IMR-90 (cell line): ENCODE results near the gene ARR3. TPM values are rescaled to one million over a fixed set of nuclear protein-coding genes. Genes with fewer than 3 reads are reported as not detected.

ENCODE experiments used
- ATAC-seq: fragments of 200-7000 bp; cut with Tn5 transposase; 2 replicates; pipeline ENCODE4 v1.9.1; 2020; ENCODE audit warnings: low read depth, mild to moderate bottlenecking, moderate library complexity
- BruUV-seq: library from RNA; stranded (reverse); fragments of 400-500 nt; replicated peaks from 2 replicates; lab custom pipeline; 2021; lab: Mats Ljungman, UMichigan
- CTCF ChIA-PET: fragments of 300-600 bp; formaldehyde crosslinking; extraction: SDS; loops from one replicate; lab custom pipeline; 2021; ENCODE audit warnings: antibody characterized with exemption; lab: Yijun Ruan, JAX
- POLR2A ChIA-PET: fragments of 300-600 bp; sonication (Branson Sonifier 250); formaldehyde crosslinking; loops from one replicate; lab custom pipeline; 2022; ENCODE audit warnings: antibody characterized with exemption; ENCODE audit not compliant: unreplicated experiment; lab: Charles Lee
- DNase-seq: peaks from one replicate; pipeline ENCODE4 v3.0.0; 2013
- H2AFZ ChIP-seq: replicated peaks from 2 replicates; pipeline ENCODE3; 2013; ENCODE audit warnings: low read length, mild to moderate bottlenecking; ENCODE audit not compliant: poor library complexity
- H2AK5ac ChIP-seq: 2 replicates; pipeline ENCODE4 v1.6.1; 2013; ENCODE audit warnings: low read depth, low read length, inconsistent platforms
- H2AK9ac ChIP-seq: replicated peaks from 2 replicates; pipeline ENCODE3; 2013; ENCODE audit warnings: mild to moderate bottlenecking, low read depth, low read length, moderate library complexity; ENCODE audit not compliant: poor library complexity
- H2BK120ac ChIP-seq: 2 replicates; pipeline ENCODE4 v1.6.1; 2013; ENCODE audit warnings: low read depth, low read length, inconsistent platforms
- H2BK15ac ChIP-seq: 3 replicates; pipeline ENCODE4 v1.6.1; 2013; ENCODE audit warnings: low read depth, low read length, inconsistent platforms
- H2BK20ac ChIP-seq: 2 replicates; pipeline ENCODE4 v1.6.1; 2013; ENCODE audit warnings: low read depth, mild to moderate bottlenecking, inconsistent platforms, low read length, moderate library complexity
- H2BK5ac ChIP-seq: 2 replicates; pipeline ENCODE4 v1.6.1; 2013; ENCODE audit warnings: mild to moderate bottlenecking, low read depth, low read length, inconsistent platforms; ENCODE audit not compliant: poor library complexity, severe bottlenecking
- H3K14ac ChIP-seq: replicated peaks from 2 replicates; pipeline ENCODE4 v1.6.1; 2013; ENCODE audit warnings: low read depth, low read length, inconsistent platforms
- H3K18ac ChIP-seq: 2 replicates; pipeline ENCODE4 v1.6.1; 2013; ENCODE audit warnings: low read depth, low read length, control low read depth
- H3K23ac ChIP-seq: 2 replicates; pipeline ENCODE4 v1.6.1; 2013; ENCODE audit warnings: low read depth, low read length, inconsistent platforms
- H3K27ac ChIP-seq: 2 replicates; pipeline ENCODE4 v1.5.1; 2013; ENCODE audit warnings: mild to moderate bottlenecking, control low read depth, low read length; ENCODE audit not compliant: insufficient read depth
- H3K27me3 ChIP-seq: 2 replicates; pipeline ENCODE4 v1.6.1; 2013; ENCODE audit warnings: low read length; ENCODE audit not compliant: control insufficient read depth, insufficient read depth
- H3K36me3 ChIP-seq: 2 replicates; pipeline ENCODE4 v1.6.1; 2013; ENCODE audit warnings: low read length, mixed read lengths; ENCODE audit not compliant: control insufficient read depth, insufficient read depth
- H3K4ac ChIP-seq: 2 replicates; pipeline ENCODE4 v1.6.1; 2013; ENCODE audit warnings: low read depth, low read length, inconsistent platforms
- H3K4me1 ChIP-seq: 2 replicates; pipeline ENCODE4 v1.6.1; 2013; ENCODE audit warnings: low read length, mixed read lengths; ENCODE audit not compliant: control insufficient read depth, insufficient read depth
- H3K4me2 ChIP-seq: 2 replicates; pipeline ENCODE4 v1.6.1; 2013; ENCODE audit warnings: low read depth, mild to moderate bottlenecking, control low read depth, low read length, moderate library complexity
- H3K4me3 ChIP-seq: 2 replicates; pipeline ENCODE4 v1.5.1; 2013; ENCODE audit warnings: low read depth, mild to moderate bottlenecking, control low read depth, low read length, moderate library complexity; ENCODE audit not compliant: insufficient read depth
- H3K56ac ChIP-seq: 2 replicates; pipeline ENCODE4 v1.6.1; 2013; ENCODE audit warnings: low read length, inconsistent platforms; ENCODE audit not compliant: insufficient read depth; ENCODE audit errors: extremely low read depth
- H3K79me1 ChIP-seq, 2 experiments: 2 replicates each; pipeline ENCODE4 v1.6.1; 2013; ENCODE audit warnings: low read length in 2 of 2, inconsistent platforms in 1 of 2, low read depth in 1 of 2
- H3K9ac ChIP-seq: 2 replicates; pipeline ENCODE4 v1.6.1; 2013; ENCODE audit warnings: low read depth, low read length, control low read depth
- H3K9me1 ChIP-seq: 2 replicates; pipeline ENCODE4 v1.6.1; 2013; ENCODE audit warnings: low read length, inconsistent platforms; ENCODE audit not compliant: insufficient read depth
- H3K9me3 ChIP-seq: 2 replicates; pipeline ENCODE4 v1.6.1; 2013; ENCODE audit warnings: low read length; ENCODE audit not compliant: control insufficient read depth, insufficient read depth
- H4K20me1 ChIP-seq: 2 replicates; pipeline ENCODE4 v1.6.1; 2013; ENCODE audit warnings: low read length, inconsistent platforms; ENCODE audit not compliant: insufficient read depth
- H4K5ac ChIP-seq: 2 replicates; pipeline ENCODE4 v1.6.1; 2013; ENCODE audit warnings: mild to moderate bottlenecking, low read depth, low read length, control low read depth
- H4K8ac ChIP-seq, 2 experiments: 2 replicates each; pipeline ENCODE4 v1.6.1; 2013; ENCODE audit warnings: low read depth in 2 of 2, low read length in 2 of 2, control low read depth in 1 of 2, inconsistent platforms in 1 of 2
- H4K91ac ChIP-seq: 2 replicates; pipeline ENCODE4 v1.6.1; 2013; ENCODE audit warnings: low read depth, low read length, inconsistent platforms; ENCODE audit not compliant: insufficient read depth
- MXI1 ChIP-seq: IDR thresholded peaks from 2 replicates; pipeline ENCODE4 v1.6.1; 2012; ENCODE audit warnings: low read depth, mild to moderate bottlenecking, low read length, moderate library complexity, borderline replicate concordance
- POLR2A ChIP-seq: IDR thresholded peaks from 2 replicates; pipeline ENCODE4 v1.6.1; 2012; ENCODE audit warnings: mild to moderate bottlenecking, low read depth, low read length
- RFX5 ChIP-seq: IDR thresholded peaks from 2 replicates; pipeline ENCODE4 v1.8.0; 2012; ENCODE audit warnings: low read depth, mild to moderate bottlenecking, low read length, moderate library complexity
- WGBS, 2 experiments: methylation state at CpG; one replicate each; pipeline versions ENCODE4 v1.1.5 to v1.1.7; 2013; ENCODE audit warnings: missing lambda C conversion rate in 2 of 2; ENCODE audit not compliant: insufficient read length in 1 of 2; ENCODE audit errors: extremely low coverage in 2 of 2; 5-methylcytosine and 5-hydroxymethylcytosine counted together
- dilution Hi-C: fragments of 300-500 bp; cut with HindIII; formaldehyde crosslinking; loops from one replicate; pipeline ENCODE4 v1.14.3; 2018; ENCODE audit warnings: low sequenced_read_pairs; ENCODE audit not compliant: unreplicated experiment
- in situ Hi-C: fragments of 300-500 bp; cut with MboI; formaldehyde crosslinking; loops from 3 replicates; pipeline ENCODE4 v1.14.3; 2019; ENCODE audit warnings: low sequenced_read_pairs, inconsistent platforms, mixed read lengths
- intact Hi-C: fragments of 100-400 bp; cut with micrococcal nuclease; formaldehyde crosslinking; loops from 2 replicates; pipeline ENCODE4 v1.10.0; 2022
- polyA plus RNA-seq, 3 experiments: library from polyadenylated mRNA; depleted of rRNA; stranded (reverse); fragments of >200 nt; gene quantifications; 2 replicates each; pipeline ENCODE4 v1.2.3, GENCODE V29; 2012; ENCODE audit warnings: low replicate concordance in 1 of 3
- total RNA-seq: library from RNA; depleted of rRNA; stranded (reverse); fragments of >200 nt; gene quantifications from 2 replicates; pipeline ENCODE4 v1.2.3, GENCODE V29; 2012

The ARR3 gene
- total and polyA plus RNA-seq, 2 of the 4 experiments (the other 2 are of a cell fraction), result not detected

GRCh38 chrX:70289793-70290770, 21.9 kb downstream of the ARR3 start, which contains the start of the genes KIF4A and PDZD11:
TSS of gene KIF4A (plus strand) at chrX:70290104. CDS start at chrX:70290459, 355 bp downstream.
TSS of gene PDZD11 (minus strand) at chrX:70289927. CDS start at chrX:70289341, 586 bp downstream.
- in situ Hi-C loops, result no loop called here

More at GRCh38 chrX:70289793-70290770, 21.9 kb downstream of the ARR3 start, which contains the start of the genes KIF4A and PDZD11:
- H4K5ac ChIP-seq, result peak within 1 kb of the TSS; percentile 60; the same call in 1 of the 2 replicates
- H3K9me1 ChIP-seq, result no peaks in the 10 kb centered on the region
- no peaks in the 10 kb centered on the region; the same call in 1 of the 2 replicates for H3K27me3 ChIP-seq
- 0 out of 2 replicates have a peak within 1 kb of the TSS, but pooled peaks have one; percentile 90 for H3K14ac ChIP-seq
- no peaks in the 10 kb centered on the region for H3K9me3 ChIP-seq
- peak within 1 kb of the TSS; percentile 56 for H3K4me3 ChIP-seq
- peak within 1 kb of the TSS; percentile 79 for H3K56ac ChIP-seq
- DNase-seq (peak; percentile 76), ATAC-seq (peak; percentile 99)
- H4K20me1 ChIP-seq, result no peaks in the 10 kb centered on the region
- H2BK5ac ChIP-seq, result peak within 1 kb of the TSS; percentile 23
- H2BK120ac ChIP-seq, result 0 out of 2 replicates have a peak within 1 kb of the TSS, but pooled peaks have one; percentile 17
- H3K4ac ChIP-seq, result peak within 1 kb of the TSS; percentile 61
- TSS peak; percentile 69 for BruUV-seq
- 8% methylated on average over 4 of the region's 62 CpGs; no CpG with 5 or more reads in 1 of the 2 experiments for WGBS, 2 experiments
- intact Hi-C loops (loop anchor here (1.0 to 5.0 kb wide), 3 partner anchors 122 to 158 kb away; partner anchors contain the start of gene IGBP1), dilution Hi-C loops (no loop called here)
- H3K4me1 ChIP-seq, result peaks cover 2% of the 10 kb centered on the region; the same call in 1 of the 2 replicates
- no peak within 1 kb of the TSS for H3K18ac ChIP-seq
- peak within 1 kb of the TSS; percentile 66 to 84; a peak in 3 of 4 replicates for H4K8ac ChIP-seq
- H2AFZ ChIP-seq, result peak within 1 kb of the TSS; percentile 90
- CTCF ChIA-PET, result no interaction called here
- H2AK5ac ChIP-seq, result 0 out of 2 replicates have a peak within 1 kb of the TSS, but pooled peaks have one; percentile 13
- TF ChIP-seq RFX5 (no peak), MXI1 (peak; percentile 85; the same call in 1 of the 2 replicates), POLR2A (peak; percentile 23; the same call in 1 of the 2 replicates)
- POLR2A ChIA-PET, result no interaction called here
- H2AK9ac ChIP-seq, result peak within 1 kb of the TSS; percentile 92
- H3K79me1 ChIP-seq, result peaks cover 6 to 15% of the 10 kb centered on the region in 2 experiments
- H3K23ac ChIP-seq, result peak within 1 kb of the TSS; percentile 73
- H4K91ac ChIP-seq, result peak within 1 kb of the TSS; percentile 72
- no peaks in the 10 kb centered on the region for H3K36me3 ChIP-seq
- 0 out of 3 replicates have a peak within 1 kb of the TSS, but pooled peaks have one; percentile 18 for H2BK15ac ChIP-seq
- peak within 1 kb of the TSS; percentile 51 for H3K9ac ChIP-seq
- H3K27ac ChIP-seq, result peak within 1 kb of the TSS; percentile 58
- H2BK20ac ChIP-seq, result no peak within 1 kb of the TSS
- H3K4me2 ChIP-seq, result peak within 1 kb of the TSS; percentile 90
